ENCODE data around the gene NAGPA.

Gene NAGPA

GRCh38 chr16:5032748-5033167, 977 bp downstream of the NAGPA start:
- no peak for DNase-seq (ENCODE audit: low read depth in 1 of 2, low spot score in 1 of 2)
- Histone ChIP-seq H3K27me3 (ENCODE audit: insufficient read depth, poor library complexity, severe bottlenecking) (no peaks in the 10 kb centered on the region), H3K4me3 (replicated peaks; ENCODE audit: insufficient read depth, low read length) (peak overlapping the region; percentile 99), H3K27ac (replicated peaks) (peak overlapping the region; percentile 63)
- TF ChIP-seq SPI1 (IDR thresholded peaks at IDR 0.05; ENCODE audit: borderline replicate concordance, low read depth) (no peak), GABPA (IDR thresholded peaks at IDR 0.05; ENCODE audit: low read depth) (no peak), POLR2AphosphoS5 (IDR thresholded peaks at IDR 0.05; ENCODE audit: low read depth) (no peak), REST (IDR thresholded peaks at IDR 0.05; ENCODE audit: insufficient replicate concordance, low read depth) (no peak), CTCF (IDR thresholded peaks at IDR 0.05; ENCODE audit: insufficient read depth, low read length) (no peak)

- TF ChIP-seq REST (IDR thresholded peaks at IDR 0.05; ENCODE audit: insufficient replicate concordance, low read depth) (no peak), SPI1 (IDR thresholded peaks at IDR 0.05; ENCODE audit: borderline replicate concordance, low read depth) (no peak), GABPA (IDR thresholded peaks at IDR 0.05; ENCODE audit: low read depth) (no peak), CTCF (IDR thresholded peaks at IDR 0.05; ENCODE audit: insufficient read depth, low read length) (no peak), POLR2AphosphoS5 (IDR thresholded peaks at IDR 0.05; ENCODE audit: low read depth) (no peak)
- Histone ChIP-seq H3K27me3 (ENCODE audit: insufficient read depth, poor library complexity, severe bottlenecking) (no peaks in the 10 kb centered on the region), H3K4me3 (replicated peaks; ENCODE audit: insufficient read depth, low read length) (no peak overlapping the region), H3K27ac (replicated peaks) (no peak overlapping the region)
- no peak for DNase-seq (ENCODE audit: low read depth in 1 of 2, low spot score in 1 of 2)
Measured at GRCh38 chr16:5031601-5032000, 2.1 kb downstream of the NAGPA start.

- DNase-seq (ENCODE audit: low read depth in 1 of 2, low spot score in 1 of 2) = no peak
- Histone ChIP-seq H3K27me3 (ENCODE audit: insufficient read depth, poor library complexity, severe bottlenecking) (no peaks in the 10 kb centered on the region), H3K27ac (replicated peaks) (no peak overlapping the region), H3K4me3 (replicated peaks; ENCODE audit: insufficient read depth, low read length) (no peak overlapping the region)
- no peak for TF ChIP-seq GABPA (IDR thresholded peaks at IDR 0.05; ENCODE audit: low read depth)
- TF ChIP-seq SPI1 (IDR thresholded peaks at IDR 0.05; ENCODE audit: borderline replicate concordance, low read depth) = peak; percentile 11; the same call in 1 of the 2 replicates
- no peak for TF ChIP-seq POLR2AphosphoS5 (IDR thresholded peaks at IDR 0.05; ENCODE audit: low read depth)
- TF ChIP-seq REST (IDR thresholded peaks at IDR 0.05; ENCODE audit: insufficient replicate concordance, low read depth) = no peak
- TF ChIP-seq CTCF (IDR thresholded peaks at IDR 0.05; ENCODE audit: insufficient read depth, low read length) = no peak
Measured at GRCh38 chr16:5030251-5030870, 3.4 kb downstream of the NAGPA start.
